ENCODE measurements around the gene SRPK2.
"Not testable (repeated sequence)": the region's sequence is repeated elsewhere in the genome, so short reads cannot be mapped to it uniquely, and the experiment has no call there.

SRPK2 gene

GRCh38 chr7:105388356-105389087 lies at the start of gene SRPK2:
Gene SRPK2 (minus strand): TSS chr7:105388921.
- peak in 54 of 56 donors; percentile 19 to 84 (median 68) for DNase-seq

- DNase-seq, result no peak
Observed at GRCh38 chr7:105438254-105438653, 49.5 kb upstream of the SRPK2 start.

- not testable (repeated sequence) for DNase-seq
Observed at GRCh38 chr7:105437356-105437755, 48.6 kb upstream of the SRPK2 start.

- peak in 3 of 56 donors; percentile 2 to 31 (median 3) for DNase-seq
Observed at GRCh38 chr7:105429746-105430612, 41.3 kb upstream of the SRPK2 start.

- DNase-seq, result no peak
Observed at GRCh38 chr7:105426606-105427146, 38.0 kb upstream of the SRPK2 start.

DNA sequence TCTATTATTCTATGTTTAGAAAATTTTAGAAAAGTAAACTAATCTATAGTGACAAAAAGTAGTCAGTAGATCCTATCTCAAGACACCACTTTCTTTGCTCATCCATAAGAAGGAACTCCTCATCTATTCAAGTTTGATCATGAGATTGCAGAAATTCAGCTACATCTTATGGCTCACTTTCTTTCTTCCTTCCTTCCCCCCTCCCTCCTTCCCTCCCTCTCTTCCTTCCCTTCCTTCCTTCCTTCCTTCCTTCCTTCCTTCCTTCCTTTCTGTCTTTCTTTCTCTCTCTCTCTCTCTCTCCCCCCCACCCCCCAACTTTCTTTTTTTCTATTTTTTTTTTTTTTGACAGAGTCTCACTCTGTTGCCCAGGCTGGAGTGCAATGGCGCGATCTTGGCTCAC lies 35.3 kb upstream of the SRPK2 start:
- DNase-seq, result no peak

- no peak for DNase-seq
Observed at GRCh38 chr7:105413887-105414437, 25.2 kb upstream of the SRPK2 start.

- DNase-seq, result not testable (repeated sequence)
Observed at GRCh38 chr7:105410774-105411173, 22.1 kb upstream of the SRPK2 start.

DNA sequence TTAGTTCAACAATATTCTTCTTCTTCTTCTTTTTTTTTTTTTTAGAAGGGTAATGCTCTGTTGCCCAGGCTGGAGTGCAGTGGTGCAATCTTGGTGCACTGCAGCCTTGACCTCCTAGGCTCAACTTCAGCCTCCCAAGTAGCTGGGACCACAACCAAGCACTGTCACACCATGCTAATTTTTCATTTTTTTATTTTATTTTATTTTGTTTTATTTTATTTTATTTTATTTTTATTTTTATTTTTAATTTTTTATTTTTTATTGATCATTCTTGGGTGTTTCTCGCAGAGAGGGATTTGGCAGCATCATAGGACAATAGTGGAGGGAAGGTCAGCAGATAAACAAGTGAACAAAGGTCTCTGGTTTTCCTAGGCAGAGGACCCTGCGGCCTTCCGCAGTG lies 21.1 kb upstream of the SRPK2 start:
- DNase-seq, result not testable (repeated sequence)

GRCh38 chr7:105408791-105409410 lies 20.2 kb upstream of the SRPK2 start:
- no peak for DNase-seq

GRCh38 chr7:105403128-105403527 lies 14.4 kb upstream of the SRPK2 start:
- no peak for DNase-seq

GRCh38 chr7:105402221-105403095 lies 13.7 kb upstream of the SRPK2 start:
- no peak for DNase-seq

DNA sequence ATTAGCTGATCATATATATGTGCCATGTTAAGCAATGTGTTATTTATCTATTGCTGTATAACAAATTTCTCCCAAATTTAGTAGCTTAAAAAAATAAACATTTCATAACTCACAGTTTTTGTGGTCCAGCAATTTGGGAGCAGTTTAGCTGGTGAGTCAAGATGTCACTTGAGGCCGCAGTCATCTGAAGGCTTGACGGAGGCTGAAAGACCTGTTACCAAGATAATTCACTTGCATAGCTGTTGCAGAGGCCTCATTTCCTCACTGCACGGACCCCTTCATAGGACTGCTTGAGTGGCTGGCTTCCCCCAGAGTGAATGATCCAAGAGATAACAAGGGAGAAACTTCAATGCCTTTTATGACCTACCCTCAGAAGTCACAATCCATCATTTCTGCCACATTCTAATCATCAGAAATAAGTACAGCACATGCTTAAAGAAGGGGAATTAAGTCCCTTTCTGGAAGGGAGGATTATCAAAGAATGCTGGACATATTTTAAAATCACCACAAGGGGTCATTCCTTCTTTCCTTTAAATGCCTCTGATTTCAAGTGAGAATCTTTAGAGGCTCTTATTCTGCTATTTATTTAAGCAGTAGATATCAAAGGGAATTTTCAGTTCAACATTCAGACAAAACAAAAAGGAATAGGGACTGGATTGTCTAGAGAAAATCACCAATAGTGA lies 10.5 kb upstream of the SRPK2 start:
- DNase-seq, result no peak

DNA sequence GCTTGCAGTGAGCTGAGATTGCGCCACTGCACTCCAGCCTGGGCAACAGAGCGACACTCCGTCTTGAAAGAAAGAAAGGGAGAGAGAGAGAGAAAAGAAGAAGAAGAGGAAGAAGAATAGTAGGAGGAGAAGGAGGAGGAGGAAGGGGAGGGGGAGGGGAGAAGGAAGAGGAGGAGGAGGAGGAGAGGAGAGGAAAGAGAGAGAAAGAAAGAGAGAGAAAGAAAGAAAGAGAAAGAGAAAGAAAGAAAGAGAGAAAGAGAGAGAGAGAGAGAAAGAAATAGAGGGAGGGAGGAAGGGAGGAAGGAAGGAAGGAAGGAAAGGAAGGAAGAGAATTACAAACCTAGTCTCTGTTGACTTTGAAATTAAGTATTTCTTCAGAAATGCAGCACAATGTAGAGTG lies 7.8 kb upstream of the SRPK2 start:
- DNase-seq, result no peak

DNA sequence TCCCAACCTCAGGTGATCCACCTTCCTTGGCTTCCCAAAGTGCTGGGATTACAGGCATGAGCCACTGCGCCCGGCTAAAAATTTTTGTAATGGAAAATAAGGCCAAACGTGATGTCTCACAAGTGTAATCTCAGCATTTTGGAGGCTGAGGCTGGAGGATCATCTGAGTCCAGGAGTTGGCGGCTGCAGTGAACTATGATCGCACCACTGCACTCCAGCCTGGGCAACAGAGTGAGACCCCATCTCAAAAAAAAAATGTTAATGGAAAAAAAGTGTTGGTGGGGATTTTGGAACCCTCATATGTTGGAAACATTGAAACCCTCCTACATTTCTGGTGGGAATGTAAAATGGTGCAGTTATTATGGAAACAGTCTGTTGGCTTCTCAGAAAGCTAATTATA lies 2.7 kb upstream of the SRPK2 start:
- no peak for DNase-seq

- DNase-seq, result no peak
Observed at GRCh38 chr7:105389889-105390288, 1.2 kb upstream of the SRPK2 start.

GRCh38 chr7:105389088-105389650 lies 448 bp upstream of the SRPK2 start:
- DNase-seq, result peak in 31 of 56 donors; percentile 3 to 68 (median 35)

DNA sequence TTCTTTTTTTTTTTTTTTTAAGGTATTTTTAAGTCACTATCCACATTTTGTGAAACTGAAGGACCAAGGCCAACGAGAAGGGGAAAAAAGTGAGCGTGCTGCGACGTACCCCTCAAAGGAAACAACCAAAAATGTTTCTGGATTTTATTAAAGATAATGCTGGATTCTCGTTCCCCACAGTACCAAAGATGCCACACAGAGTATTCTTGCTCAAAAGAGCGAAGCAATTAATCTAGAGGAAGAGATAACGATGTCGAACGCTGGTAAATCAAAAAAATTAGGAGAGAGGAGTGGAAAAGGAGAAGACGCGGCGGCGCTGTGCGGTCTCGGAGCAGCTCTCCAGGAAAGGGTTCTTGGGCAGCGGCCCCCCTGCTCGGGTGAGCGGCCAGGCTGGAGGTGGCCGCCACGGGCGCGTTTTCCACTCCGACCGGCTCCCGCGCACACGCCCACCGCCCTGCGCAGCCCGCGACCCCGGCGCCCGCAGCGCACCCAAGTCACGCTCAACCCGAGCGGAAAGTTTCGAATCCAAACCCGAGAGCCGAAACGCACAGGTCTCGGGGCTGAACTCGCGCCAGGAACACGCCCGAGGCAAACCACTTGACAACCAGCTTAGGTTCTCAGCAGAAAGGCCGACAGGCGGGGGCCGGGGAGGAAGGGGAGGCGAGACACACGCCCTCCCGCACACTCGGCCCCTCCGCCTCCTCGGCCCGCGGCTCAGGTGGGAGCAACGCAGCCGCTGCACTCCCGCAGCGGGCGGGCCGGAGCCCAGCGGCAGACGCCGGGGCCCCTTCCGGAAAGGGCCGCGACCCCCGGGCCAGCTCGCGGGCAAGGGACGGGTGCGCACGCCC lies 989 bp downstream of the SRPK2 start:
- DNase-seq, result peak in 47 of 56 donors; percentile 2 to 62 (median 32)
